GM23248 (cell line): ENCODE results near the gene WNT9A. TPM values are rescaled to one million over a fixed set of nuclear protein-coding genes. Genes with fewer than 3 reads are reported as not detected.

Experiments used
- DNase-seq: peaks from one replicate; pipeline ENCODE4 v3.0.0-alpha.2; 2015
- H2AFZ ChIP-seq: fragments of 200-600 bp; sonication (generic); 2 replicates; pipeline ENCODE4 v1.6.1; 2016; ENCODE audit warnings: antibody characterized with exemption
- H3F3A ChIP-seq: fragments of 200-600 bp; sonication (generic); 2 replicates; pipeline ENCODE4 v1.6.1; 2016; ENCODE audit warnings: mild to moderate bottlenecking, antibody characterized with exemption, mixed run types; ENCODE audit not compliant: insufficient read depth
- H3K27ac ChIP-seq: fragments of 200-600 bp; sonication (generic); 2 replicates; pipeline ENCODE4 v1.5.1; 2016; ENCODE audit warnings: mild to moderate bottlenecking
- H3K27me3 ChIP-seq: fragments of 200-600 bp; sonication (generic); replicated peaks from 2 replicates; pipeline ENCODE4 v1.6.1; 2016; ENCODE audit warnings: mild to moderate bottlenecking; ENCODE audit not compliant: insufficient read depth
- H3K36me3 ChIP-seq: fragments of 200-600 bp; sonication (generic); 2 replicates; pipeline ENCODE4 v1.6.1; 2016; ENCODE audit warnings: low read depth, mild to moderate bottlenecking
- H3K4me1 ChIP-seq: fragments of 200-600 bp; sonication (generic); 2 replicates; pipeline ENCODE4 v1.6.1; 2016; ENCODE audit warnings: mild to moderate bottlenecking; ENCODE audit not compliant: insufficient read depth
- H3K4me2 ChIP-seq: fragments of 200-600 bp; sonication (generic); one replicate; pipeline ENCODE4 v1.6.1; 2016; ENCODE audit warnings: mild to moderate bottlenecking; ENCODE audit not compliant: unreplicated experiment
- H3K4me3 ChIP-seq: fragments of 200-600 bp; sonication (generic); 2 replicates; pipeline ENCODE4 v1.5.1; 2016; ENCODE audit warnings: mild to moderate bottlenecking
- H3K79me2 ChIP-seq: fragments of 200-600 bp; sonication (generic); 2 replicates; pipeline ENCODE4 v1.6.1; 2016; ENCODE audit warnings: mild to moderate bottlenecking; ENCODE audit not compliant: insufficient read depth
- H3K9ac ChIP-seq: fragments of 200-600 bp; sonication (generic); 2 replicates; pipeline ENCODE4 v1.6.1; 2016; ENCODE audit warnings: mild to moderate bottlenecking
- H3K9me2 ChIP-seq: fragments of 200-600 bp; sonication (generic); 2 replicates; pipeline ENCODE4 v1.6.1; 2016; ENCODE audit warnings: mixed run types, mild to moderate bottlenecking, moderate library complexity; ENCODE audit not compliant: insufficient read depth
- H3K9me3 ChIP-seq: fragments of 200-600 bp; sonication (generic); one replicate; pipeline ENCODE4 v1.6.1; 2017; ENCODE audit warnings: low read depth
- H4K20me1 ChIP-seq: fragments of 200-600 bp; sonication (generic); 2 replicates; pipeline ENCODE4 v1.6.0; 2016; ENCODE audit not compliant: insufficient read depth
- EZH2 ChIP-seq: fragments of 200-600 bp; sonication (generic); IDR thresholded peaks from 2 replicates; pipeline ENCODE4 v1.6.1; 2018; ENCODE audit warnings: antibody characterized with exemption, mild to moderate bottlenecking; ENCODE audit not compliant: insufficient read depth, poor library complexity, severe bottlenecking
- EZH2phosphoT487 ChIP-seq: fragments of 200-600 bp; sonication (generic); IDR thresholded peaks from 2 replicates; pipeline ENCODE4 v1.6.1; 2018; ENCODE audit warnings: antibody characterized with exemption, moderate library complexity, mild to moderate bottlenecking, low read depth; ENCODE audit not compliant: insufficient read depth
- WGBS, 2 experiments: methylation state at CpG; one replicate each; pipeline ENCODE4 v1.1.6; 2015 to 2017; ENCODE audit warnings: low lambda C conversion rate in 2 of 2, low coverage in 1 of 2; ENCODE audit errors: missing lambda C conversion rate in 2 of 2; 5-methylcytosine and 5-hydroxymethylcytosine counted together
- in situ Hi-C: fragments of 300-500 bp; cut with MboI; formaldehyde crosslinking; loops from 2 replicates; pipeline ENCODE4 v1.15.0; 2020
- polyA plus RNA-seq: library from polyadenylated mRNA; unstranded; fragments of >200 nt; fragmentation: Nextera tagmentation; extraction: Ambion mirVana; gene quantifications from 2 replicates; pipeline ENCODE4 v1.2.1, GENCODE V29; 2016
- total RNA-seq: library from RNA; depleted of rRNA; stranded (reverse); fragments of >200 nt; shearing (Covaris generic); gene quantifications from 2 replicates; pipeline ENCODE4 v1.2.3, GENCODE V29; 2014

The WNT9A gene
- total and polyA plus RNA-seq, 2 experiments from 2014 or later = 0.29 to 2.1 TPM

DNA sequence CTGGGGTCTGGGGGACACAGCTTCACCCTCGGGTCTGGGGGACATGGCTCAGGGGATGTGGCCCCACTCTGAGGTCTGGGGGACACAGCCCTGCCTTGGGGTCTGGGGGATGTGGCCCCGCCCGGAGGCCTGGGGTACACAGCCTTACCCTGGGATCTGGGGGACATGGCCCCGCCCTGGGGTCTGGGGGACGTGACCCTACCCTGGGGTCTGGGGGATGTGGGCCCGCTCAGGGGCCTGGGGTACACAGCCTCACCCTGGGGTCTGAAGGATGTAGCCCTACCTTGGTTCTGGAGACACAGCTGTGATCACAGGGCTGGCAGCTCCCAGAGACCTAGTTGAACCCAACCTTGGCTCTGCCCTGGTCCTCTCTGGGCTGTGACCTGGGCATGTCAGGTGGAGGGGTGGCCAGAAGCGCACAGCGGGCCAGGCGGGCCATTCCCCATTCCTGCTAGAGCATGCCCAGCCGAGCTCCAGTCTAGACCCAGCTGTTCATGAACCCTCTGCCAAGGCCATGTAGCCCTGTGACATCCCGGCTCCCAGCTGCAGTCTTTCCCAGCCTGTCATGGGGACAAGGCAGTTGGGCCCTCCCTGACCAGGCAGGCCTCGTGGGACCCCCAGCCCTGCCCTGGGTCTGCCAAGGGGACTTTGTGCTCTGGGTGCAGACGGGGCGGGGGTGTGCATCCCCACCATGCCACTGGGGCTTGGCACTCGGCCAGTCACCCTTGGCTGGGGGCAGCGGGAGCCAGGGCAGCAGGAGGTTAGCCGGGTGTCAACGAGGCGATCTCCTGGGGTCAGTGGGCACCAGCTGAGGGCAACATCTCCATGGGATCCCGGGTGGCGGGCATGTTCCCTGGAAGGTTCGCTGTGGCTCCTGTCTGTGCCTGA, 43.9 kb downstream of the WNT9A start:
- no peak for DNase-seq

DNA sequence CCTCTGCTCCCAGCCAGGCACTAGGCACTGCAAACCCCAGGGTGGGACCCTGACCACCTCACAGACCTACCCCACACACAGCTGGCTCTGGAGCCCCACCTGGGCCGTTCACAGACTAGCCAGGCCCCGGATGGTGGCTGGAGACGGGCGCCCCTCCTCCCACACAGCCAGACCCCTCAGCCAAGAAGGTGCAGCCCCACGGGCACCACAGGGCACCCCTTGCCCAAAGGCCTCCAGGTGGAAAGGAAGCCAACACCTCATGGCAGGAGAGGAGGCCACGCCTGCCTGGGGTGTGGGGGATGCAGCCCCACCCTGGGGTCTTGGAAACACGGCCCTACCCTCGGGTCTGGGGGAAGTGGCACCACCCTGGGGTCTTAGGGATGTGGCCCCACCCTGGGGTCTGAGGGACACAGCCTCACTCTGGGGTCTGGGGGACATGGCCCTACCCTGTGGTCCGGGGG, 44.6 kb downstream of the WNT9A start:
- TF ChIP-seq EZH2 (no peak), EZH2phosphoT487 (no peak)
- Histone ChIP-seq H4K20me1 (no peaks in the 10 kb centered on the region), H3K4me2 (no peak overlapping the region), H3K4me3 (no peak overlapping the region), H3K9ac (no peak overlapping the region), H3F3A (no peaks in the 10 kb centered on the region), H3K27me3 (no peaks in the 10 kb centered on the region), H3K4me1 (no peaks in the 10 kb centered on the region), H3K9me2 (no peaks in the 10 kb centered on the region), H3K27ac (no peak overlapping the region), H3K9me3 (no peaks in the 10 kb centered on the region), H2AFZ (no peak overlapping the region), H3K36me3 (no peaks in the 10 kb centered on the region), H3K79me2 (no peaks in the 10 kb centered on the region)
- in situ Hi-C loops = no loop called here
- WGBS, 2 experiments = 67 to 73% methylated on average over 5 to 9 of the region's 9 CpGs
- DNase-seq = no peak

More for the DNA sequence above, 43.9 kb downstream of the WNT9A start:
- Histone ChIP-seq H3F3A (no peaks in the 10 kb centered on the region), H3K4me1 (no peaks in the 10 kb centered on the region), H2AFZ (no peak overlapping the region), H3K9ac (no peak overlapping the region), H3K36me3 (no peaks in the 10 kb centered on the region), H4K20me1 (no peaks in the 10 kb centered on the region), H3K4me2 (no peak overlapping the region), H3K9me2 (no peaks in the 10 kb centered on the region), H3K27ac (no peak overlapping the region), H3K27me3 (0 out of 2 replicates have a peak, but pooled peaks cover 1% of the 10 kb centered on the region), H3K79me2 (no peaks in the 10 kb centered on the region), H3K4me3 (no peak overlapping the region), H3K9me3 (no peaks in the 10 kb centered on the region)
- TF ChIP-seq EZH2phosphoT487 = no peak
- TF ChIP-seq EZH2 = no peak
- in situ Hi-C loops = no loop called here
- 74 to 84% methylated on average over 17 to 19 of the region's 22 CpGs for WGBS, 2 experiments

DNA sequence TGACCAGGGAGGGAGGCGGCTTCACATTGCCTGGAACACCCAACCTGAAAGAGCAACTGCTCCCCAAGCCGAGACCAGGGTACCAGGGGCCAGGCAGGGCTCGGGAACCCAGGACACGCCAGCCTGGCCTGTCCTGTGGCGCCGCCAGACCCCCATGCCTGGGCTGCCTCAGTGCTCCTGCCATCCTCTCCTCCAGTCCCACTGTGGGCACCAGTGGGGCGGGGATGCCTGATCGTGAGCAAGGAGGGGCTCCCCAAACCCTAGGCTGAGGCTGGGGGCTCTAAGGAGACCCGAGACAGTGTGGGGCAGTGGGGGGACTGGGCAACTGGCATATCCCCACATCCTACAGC, 45.1 kb downstream of the WNT9A start:
- Histone ChIP-seq H4K20me1 (no peaks in the 10 kb centered on the region), H3K4me2 (no peak overlapping the region), H3K27me3 (no peaks in the 10 kb centered on the region), H3K9me2 (no peaks in the 10 kb centered on the region), H3K9me3 (no peaks in the 10 kb centered on the region), H3K79me2 (no peaks in the 10 kb centered on the region), H3K4me1 (no peaks in the 10 kb centered on the region), H2AFZ (no peak overlapping the region), H3K4me3 (no peak overlapping the region), H3F3A (no peaks in the 10 kb centered on the region), H3K9ac (no peak overlapping the region), H3K27ac (no peak overlapping the region), H3K36me3 (no peaks in the 10 kb centered on the region)
- 91 to 95% methylated on average over 6 to 9 of the region's 9 CpGs for WGBS, 2 experiments
- DNase-seq = no peak
- no peak for TF ChIP-seq EZH2
- no peak for TF ChIP-seq EZH2phosphoT487
- in situ Hi-C loops = no loop called here

DNA sequence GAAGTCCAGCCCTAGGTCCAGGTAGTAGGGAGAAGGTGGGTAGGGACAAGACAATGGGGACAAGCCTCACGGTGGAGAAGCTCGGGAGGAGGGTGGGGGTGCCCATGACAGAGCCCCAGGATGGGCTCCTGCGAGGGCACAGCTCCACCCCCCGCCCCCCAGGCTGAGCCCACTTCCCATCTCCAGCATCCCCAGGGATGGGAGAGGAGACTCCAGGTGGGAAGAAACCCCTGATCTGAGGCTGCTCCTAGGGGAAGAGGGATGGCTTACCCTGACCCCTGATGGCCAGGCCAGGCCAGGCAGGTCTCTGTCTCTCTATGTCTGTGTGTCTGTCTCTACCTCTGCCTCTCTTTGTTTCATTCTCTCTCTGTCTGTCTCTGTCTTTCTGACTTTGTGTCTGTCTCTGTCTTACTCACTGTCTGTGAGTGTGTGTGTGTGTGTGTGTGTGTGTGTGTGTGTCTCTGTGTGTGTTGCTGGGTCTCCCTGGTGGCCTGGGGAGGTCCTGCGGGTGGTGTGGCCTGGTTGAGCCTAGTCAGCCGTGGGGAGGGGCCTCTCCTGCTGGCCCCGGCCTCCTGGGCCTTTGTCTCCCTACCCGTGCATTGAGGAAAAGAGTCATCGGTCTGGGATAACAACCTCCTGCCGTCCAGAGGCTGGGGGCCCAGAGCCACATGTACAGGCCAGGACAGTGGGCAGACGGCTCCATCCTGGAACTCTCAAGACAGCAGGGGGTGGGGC, 45.7 kb downstream of the WNT9A start:
- Histone ChIP-seq H3K36me3 (no peaks in the 10 kb centered on the region), H3K9me2 (no peaks in the 10 kb centered on the region), H2AFZ (no peak overlapping the region), H3K4me1 (no peaks in the 10 kb centered on the region), H3K79me2 (no peaks in the 10 kb centered on the region), H3K4me2 (no peak overlapping the region), H3F3A (no peaks in the 10 kb centered on the region), H4K20me1 (no peaks in the 10 kb centered on the region), H3K4me3 (no peak overlapping the region), H3K27me3 (no peaks in the 10 kb centered on the region), H3K9me3 (no peaks in the 10 kb centered on the region), H3K9ac (no peak overlapping the region), H3K27ac (no peak overlapping the region)
- peak; percentile 35 for DNase-seq
- no peak for TF ChIP-seq EZH2
- TF ChIP-seq EZH2phosphoT487 = no peak
- in situ Hi-C loops = no loop called here
- 73 to 77% methylated on average over 9 to 10 of the region's 11 CpGs for WGBS, 2 experiments
